OCI-LY7 (cell line): ENCODE measurements around the gene CYP2D6. TPM values are rescaled to one million over a fixed set of nuclear protein-coding genes. Genes with fewer than 3 reads are reported as not detected.

Experiments used
- BruUV-seq: library from RNA; stranded (reverse); fragments of 400-500 nt; replicated peaks from 2 replicates; lab custom pipeline; 2021; lab: Mats Ljungman, UMichigan
- CTCF ChIA-PET: fragments of 300-600 bp; sonication (Branson Sonifier 250); formaldehyde crosslinking; loops from one replicate; lab custom pipeline; 2022; ENCODE audit warnings: antibody characterized with exemption; ENCODE audit not compliant: unreplicated experiment; lab: Charles Lee
- POLR2A ChIA-PET: fragments of 300-600 bp; sonication (Branson Sonifier 250); formaldehyde crosslinking; loops from one replicate; lab custom pipeline; 2022; ENCODE audit warnings: antibody characterized with exemption; lab: Charles Lee
- DNase-seq: peaks from one replicate; pipeline ENCODE4 v3.0.0-alpha.2; 2015; ENCODE audit warnings: low spot score
- H2AFZ ChIP-seq: fragments of 200-600 bp; sonication (generic), shearing (Covaris generic); 2 replicates; pipeline ENCODE4 v1.6.1; 2014; ENCODE audit warnings: mild to moderate bottlenecking, antibody characterized with exemption, low read length, moderate library complexity
- H3K27ac ChIP-seq: fragments of 200-600 bp; sonication (generic); 2 replicates; pipeline ENCODE4 v1.5.1; 2014; ENCODE audit warnings: mixed run types, low read depth, mild to moderate bottlenecking, moderate library complexity, low read length, inconsistent platforms; ENCODE audit not compliant: poor library complexity, severe bottlenecking
- H3K36me3 ChIP-seq: fragments of 200-600 bp; sonication (generic); 2 replicates; pipeline ENCODE4 v1.6.1; 2014; ENCODE audit warnings: mild to moderate bottlenecking, antibody characterized with exemption, low read length, moderate library complexity, mixed read lengths; ENCODE audit not compliant: insufficient read depth
- H3K4me1 ChIP-seq: fragments of 200-600 bp; sonication (generic); 2 replicates; pipeline ENCODE4 v1.5.1; 2014; ENCODE audit warnings: mild to moderate bottlenecking, low read length; ENCODE audit not compliant: insufficient read depth, poor library complexity, severe bottlenecking
- H3K4me2 ChIP-seq: fragments of 200-600 bp; sonication (generic); 2 replicates; pipeline ENCODE4 v1.6.1; 2014; ENCODE audit warnings: mild to moderate bottlenecking, low read length
- H3K4me3 ChIP-seq: fragments of 200-600 bp; sonication (generic); 2 replicates; pipeline ENCODE4 v1.5.1; 2014; ENCODE audit warnings: mild to moderate bottlenecking, low read depth, low read length; ENCODE audit not compliant: poor library complexity, severe bottlenecking
- H3K79me2 ChIP-seq: fragments of 200-600 bp; sonication (generic); 2 replicates; pipeline ENCODE4 v1.6.1; 2016; ENCODE audit warnings: low read depth, mild to moderate bottlenecking, low read length, moderate library complexity, mixed read lengths; ENCODE audit not compliant: insufficient read depth
- H3K9me2 ChIP-seq: fragments of 200-600 bp; sonication (generic); 2 replicates; pipeline ENCODE4 v1.6.1; 2016; ENCODE audit warnings: mild to moderate bottlenecking, low read length, mixed read lengths; ENCODE audit not compliant: insufficient read depth
- H3K9me3 ChIP-seq: fragments of 200-600 bp; sonication (generic); 2 replicates; pipeline ENCODE4 v1.6.1; 2014; ENCODE audit warnings: mild to moderate bottlenecking, mixed run types, low read length, mixed read lengths
- H4K20me1 ChIP-seq: fragments of 200-600 bp; sonication (generic); 2 replicates; pipeline ENCODE4 v1.6.1; 2014; ENCODE audit warnings: mild to moderate bottlenecking, antibody characterized with exemption, low read length, moderate library complexity, mixed read lengths; ENCODE audit not compliant: insufficient read depth
- CTCF ChIP-seq: fragments of 200-600 bp; sonication (generic); conservative IDR thresholded peaks from 2 replicates; pipeline ENCODE4 v1.5.1; 2014; ENCODE audit warnings: mild to moderate bottlenecking, antibody characterized with exemption, low read length, moderate library complexity, mixed read lengths
- EZH2phosphoT487 ChIP-seq: fragments of 200-600 bp; sonication (generic); IDR thresholded peaks from 2 replicates; pipeline ENCODE4 v1.6.1; 2018; ENCODE audit warnings: low read depth, borderline replicate concordance, mild to moderate bottlenecking, mixed run types, antibody characterized with exemption, low read length, moderate library complexity, mixed read lengths
- intact Hi-C: fragments of 100-400 bp; cut with micrococcal nuclease; formaldehyde crosslinking; loops from one replicate; pipeline ENCODE4 v1.10.0; 2022; ENCODE audit not compliant: unreplicated experiment
- total RNA-seq, 2 experiments: library from RNA; depleted of rRNA in 1 of 2; stranded (reverse); fragments of >200 nt in 1 of 2; shearing (Covaris generic) in 1 of 2; gene quantifications; 2 replicates each; pipeline ENCODE4 v1.2.3, GENCODE V29; 2014 to 2022

Gene CYP2D6
- total RNA-seq, 2 experiments from 2014 or later, result 3.0 to 4.1 TPM

GRCh38 chr22:42169055-42169469, 38.5 kb upstream of the CYP2D6 start:
- no TSS peak for BruUV-seq
- H2AFZ ChIP-seq, result no peak overlapping the region
- H3K79me2 ChIP-seq, result peaks cover 5% of the 10 kb centered on the region; the same call in 1 of the 2 replicates
- no peaks in the 10 kb centered on the region for H3K9me3 ChIP-seq
- no peaks in the 10 kb centered on the region for H4K20me1 ChIP-seq
- POLR2A ChIA-PET, result no interaction called here
- H3K4me3 ChIP-seq, result no peak overlapping the region
- peak; percentile 81 for DNase-seq
- CTCF ChIA-PET, result no interaction called here
- H3K4me2 ChIP-seq, result no peak overlapping the region
- intact Hi-C loops, result loop anchor here (1.0 to 5.0 kb wide), 3 partner anchors 98 to 268 kb away; no protein-coding TSS in a partner anchor
- H3K36me3 ChIP-seq, result peaks cover 41% of the 10 kb centered on the region
- no peak overlapping the region for H3K27ac ChIP-seq
- peak; percentile 100 for TF ChIP-seq CTCF
- no peak for TF ChIP-seq EZH2phosphoT487
- no peaks in the 10 kb centered on the region for H3K9me2 ChIP-seq
- peaks cover 25% of the 10 kb centered on the region for H3K4me1 ChIP-seq

DNA sequence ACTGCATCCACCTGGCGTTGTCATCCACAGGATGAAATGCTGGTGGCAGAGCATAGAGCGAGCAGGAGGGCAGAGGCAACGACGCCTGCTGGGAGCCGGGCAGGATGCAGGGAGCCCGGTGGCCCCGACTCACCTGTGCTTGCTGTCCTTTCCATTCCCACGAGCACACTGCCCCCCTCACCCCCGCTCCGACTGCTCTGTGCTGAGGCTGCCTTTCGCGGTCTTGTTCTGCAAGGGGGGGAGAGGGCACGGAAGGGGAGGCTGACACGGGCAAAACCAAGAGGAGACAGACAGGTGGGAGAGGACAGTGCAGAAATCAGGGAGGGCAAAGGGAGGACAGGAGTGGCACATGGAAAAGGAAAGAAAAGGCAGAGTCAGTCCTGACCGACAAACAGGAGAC, 37.9 kb upstream of the CYP2D6 start:
- H2AFZ ChIP-seq, result no peak overlapping the region
- no peaks in the 10 kb centered on the region for H4K20me1 ChIP-seq
- BruUV-seq, result no TSS peak
- intact Hi-C loops, result loop anchor here (5.0 kb wide), 1 partner anchor 99 kb away; no protein-coding TSS in a partner anchor
- H3K4me2 ChIP-seq, result no peak overlapping the region
- H3K36me3 ChIP-seq, result peaks cover 41% of the 10 kb centered on the region
- TF ChIP-seq CTCF, result no peak
- TF ChIP-seq EZH2phosphoT487, result no peak
- peaks cover 25% of the 10 kb centered on the region for H3K4me1 ChIP-seq
- POLR2A ChIA-PET, result no interaction called here
- H3K27ac ChIP-seq, result no peak overlapping the region
- no peak overlapping the region for H3K4me3 ChIP-seq
- H3K9me3 ChIP-seq, result no peaks in the 10 kb centered on the region
- CTCF ChIA-PET, result no interaction called here
- DNase-seq, result no peak
- no peaks in the 10 kb centered on the region for H3K9me2 ChIP-seq
- H3K79me2 ChIP-seq, result peaks cover 5% of the 10 kb centered on the region; the same call in 1 of the 2 replicates

DNA sequence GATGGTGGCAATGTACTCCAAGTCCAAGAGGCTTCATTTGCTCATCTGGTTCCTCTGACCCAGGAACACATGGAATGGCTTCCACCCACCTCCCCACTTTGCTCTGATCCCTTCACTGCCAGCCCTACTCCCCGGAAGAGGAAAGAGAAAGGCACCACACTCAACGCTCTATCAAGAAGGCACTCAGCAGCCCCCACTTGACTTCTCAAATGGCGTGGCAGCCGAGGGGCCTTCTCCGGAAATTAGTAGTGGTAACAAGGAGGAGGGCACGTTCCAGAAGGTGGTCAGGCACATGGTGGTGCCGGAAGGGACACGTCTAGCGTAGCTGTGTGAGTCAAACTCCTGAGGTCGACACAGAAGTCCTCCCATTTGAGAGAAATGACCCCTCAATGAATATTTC, 36.5 kb upstream of the CYP2D6 start:
- Histone ChIP-seq H4K20me1 (no peaks in the 10 kb centered on the region), H3K36me3 (peaks cover 45% of the 10 kb centered on the region), H3K9me2 (no peaks in the 10 kb centered on the region), H3K4me1 (peaks cover 15% of the 10 kb centered on the region), H2AFZ (no peak overlapping the region), H3K79me2 (0 out of 2 replicates have a peak, but pooled peaks cover 2% of the 10 kb centered on the region), H3K4me2 (no peak overlapping the region), H3K9me3 (no peaks in the 10 kb centered on the region), H3K27ac (no peak overlapping the region), H3K4me3 (no peak overlapping the region)
- ChIA-PET POLR2A (interaction anchor here (0.7 kb wide), 1 partner anchor 35 kb away, joined by 3 read pairs; no protein-coding TSS in a partner anchor), CTCF (no interaction called here)
- TF ChIP-seq CTCF, result no peak
- no peak for TF ChIP-seq EZH2phosphoT487
- BruUV-seq, result no TSS peak
- no peak for DNase-seq
- intact Hi-C loops, result loop anchor here (5.0 kb wide), 1 partner anchor 100 kb away; no protein-coding TSS in a partner anchor
